A673 (cell line): ENCODE measurements around the gene ETV6. TPM values are rescaled to one million over a fixed set of nuclear protein-coding genes. Genes with fewer than 3 reads are reported as not detected.
A peak's percentile ranks its signal among the peaks of the same experiment; 100 is the strongest.

Source experiments
- BruUV-seq: library from RNA; stranded (reverse); fragments of 400-500 nt; replicated peaks from 2 replicates; lab custom pipeline; 2021; lab: Mats Ljungman, UMichigan
- CTCF ChIA-PET: fragments of 300-600 bp; sonication (Branson Sonifier 250); formaldehyde crosslinking; loops from one replicate; lab custom pipeline; 2022; ENCODE audit warnings: antibody characterized with exemption; lab: Charles Lee
- POLR2A ChIA-PET: fragments of 300-600 bp; sonication (Branson Sonifier 250); formaldehyde crosslinking; loops from one replicate; lab custom pipeline; 2022; ENCODE audit warnings: antibody characterized with exemption; ENCODE audit not compliant: low non-redundant PET; lab: Charles Lee
- DNase-seq: peaks from one replicate; pipeline ENCODE4 v3.0.0-alpha.2; 2015; ENCODE audit warnings: low spot score
- H3K27ac ChIP-seq: fragments of 200-600 bp; sonication (generic); 2 replicates; pipeline ENCODE4 v1.5.1; 2016; ENCODE audit warnings: mixed run types, low read depth, mild to moderate bottlenecking, mixed read lengths, antibody characterized with exemption, low read length; ENCODE audit not compliant: poor library complexity, severe bottlenecking
- H3K27me3 ChIP-seq: fragments of 200-600 bp; sonication (generic); replicated peaks from 2 replicates; pipeline ENCODE4 v1.6.1; 2017; ENCODE audit warnings: mixed run types, low read depth, mild to moderate bottlenecking, mixed read lengths, antibody characterized with exemption, low read length; ENCODE audit not compliant: insufficient read depth, poor library complexity
- H3K36me3 ChIP-seq: fragments of 200-600 bp; sonication (generic); 2 replicates; pipeline ENCODE4 v1.6.1; 2016; ENCODE audit warnings: mixed run types, mild to moderate bottlenecking, mixed read lengths, antibody characterized with exemption, low read length; ENCODE audit not compliant: insufficient read depth, poor library complexity, severe bottlenecking
- H3K4me1 ChIP-seq: fragments of 200-600 bp; sonication (generic); 2 replicates; pipeline ENCODE4 v1.6.1; 2017; ENCODE audit warnings: mixed run types, mild to moderate bottlenecking, mixed read lengths, antibody characterized with exemption, low read length; ENCODE audit not compliant: insufficient read depth, poor library complexity, severe bottlenecking
- H3K4me3 ChIP-seq: fragments of 200-600 bp; sonication (generic); 2 replicates; pipeline ENCODE4 v1.5.1; 2016; ENCODE audit warnings: low read depth, mixed run types, mild to moderate bottlenecking, mixed read lengths, low read length; ENCODE audit not compliant: poor library complexity, severe bottlenecking
- H3K9me3 ChIP-seq: fragments of 200-600 bp; sonication (generic); 2 replicates; pipeline ENCODE4 v1.6.1; 2016; ENCODE audit warnings: mixed run types, low read depth, mild to moderate bottlenecking, mixed read lengths, antibody characterized with exemption, low read length; ENCODE audit not compliant: poor library complexity, severe bottlenecking
- EZH2 ChIP-seq: fragments of 200-600 bp; sonication (generic); IDR thresholded peaks from 2 replicates; pipeline ENCODE4 v1.6.1; 2017; ENCODE audit warnings: borderline replicate concordance, low read depth, mild to moderate bottlenecking, mixed read lengths, antibody characterized with exemption, low read length; ENCODE audit not compliant: poor library complexity, severe bottlenecking
- intact Hi-C: fragments of 100-400 bp; cut with micrococcal nuclease; formaldehyde crosslinking; loops from one replicate; pipeline ENCODE4 v1.10.0; 2022; ENCODE audit not compliant: unreplicated experiment
- total RNA-seq: library from RNA; stranded (reverse); gene quantifications from 2 replicates; pipeline ENCODE4 v1.2.3, GENCODE V29; 2021
- TF ChIP-seq, protein P1 (sequence below): fragments of 300-800, 200-600 bp; sonication (generic); conservative IDR thresholded peaks from 2 replicates; pipeline ENCODE4 v1.5.1; 2017; ENCODE audit warnings: low read depth, mild to moderate bottlenecking, antibody characterized with exemption, low read length, moderate library complexity, mixed read lengths

Gene ETV6
- total RNA-seq, 1 experiment from 2014 or later = 32.4 TPM

DNA sequence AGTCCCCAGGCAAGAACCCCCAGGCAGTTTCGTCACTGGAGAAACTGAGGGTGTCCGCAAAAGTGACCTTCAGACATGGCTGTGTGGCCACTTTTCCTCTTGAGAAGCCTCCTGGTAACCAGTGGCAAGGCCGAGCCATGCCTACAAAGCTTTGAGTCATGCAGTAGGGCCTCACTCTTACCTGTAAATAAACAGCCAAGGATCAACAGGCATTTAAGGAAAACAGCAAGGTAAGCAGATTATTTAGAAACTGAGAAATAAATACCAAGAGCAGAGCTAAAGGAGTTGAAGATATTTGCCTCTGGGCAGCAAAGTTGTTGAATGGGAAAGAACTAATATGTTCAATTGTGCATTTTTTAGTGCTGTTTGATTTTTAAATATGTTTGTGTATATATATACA lies 280.2 kb downstream of the ETV6 start:
- H3K27me3 ChIP-seq = no peaks in the 10 kb centered on the region
- no peak overlapping the region for H3K27ac ChIP-seq
- no peaks in the 10 kb centered on the region for H3K9me3 ChIP-seq
- ChIA-PET CTCF (no interaction called here), POLR2A (no interaction called here)
- TF ChIP-seq, protein P1, sequence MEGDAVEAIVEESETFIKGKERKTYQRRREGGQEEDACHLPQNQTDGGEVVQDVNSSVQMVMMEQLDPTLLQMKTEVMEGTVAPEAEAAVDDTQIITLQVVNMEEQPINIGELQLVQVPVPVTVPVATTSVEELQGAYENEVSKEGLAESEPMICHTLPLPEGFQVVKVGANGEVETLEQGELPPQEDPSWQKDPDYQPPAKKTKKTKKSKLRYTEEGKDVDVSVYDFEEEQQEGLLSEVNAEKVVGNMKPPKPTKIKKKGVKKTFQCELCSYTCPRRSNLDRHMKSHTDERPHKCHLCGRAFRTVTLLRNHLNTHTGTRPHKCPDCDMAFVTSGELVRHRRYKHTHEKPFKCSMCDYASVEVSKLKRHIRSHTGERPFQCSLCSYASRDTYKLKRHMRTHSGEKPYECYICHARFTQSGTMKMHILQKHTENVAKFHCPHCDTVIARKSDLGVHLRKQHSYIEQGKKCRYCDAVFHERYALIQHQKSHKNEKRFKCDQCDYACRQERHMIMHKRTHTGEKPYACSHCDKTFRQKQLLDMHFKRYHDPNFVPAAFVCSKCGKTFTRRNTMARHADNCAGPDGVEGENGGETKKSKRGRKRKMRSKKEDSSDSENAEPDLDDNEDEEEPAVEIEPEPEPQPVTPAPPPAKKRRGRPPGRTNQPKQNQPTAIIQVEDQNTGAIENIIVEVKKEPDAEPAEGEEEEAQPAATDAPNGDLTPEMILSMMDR = no peak
- no peak for DNase-seq
- H3K4me1 ChIP-seq = no peaks in the 10 kb centered on the region
- BruUV-seq = no TSS peak
- H3K36me3 ChIP-seq = no peaks in the 10 kb centered on the region
- intact Hi-C loops = no loop called here
- H3K4me3 ChIP-seq = no peak overlapping the region

DNA sequence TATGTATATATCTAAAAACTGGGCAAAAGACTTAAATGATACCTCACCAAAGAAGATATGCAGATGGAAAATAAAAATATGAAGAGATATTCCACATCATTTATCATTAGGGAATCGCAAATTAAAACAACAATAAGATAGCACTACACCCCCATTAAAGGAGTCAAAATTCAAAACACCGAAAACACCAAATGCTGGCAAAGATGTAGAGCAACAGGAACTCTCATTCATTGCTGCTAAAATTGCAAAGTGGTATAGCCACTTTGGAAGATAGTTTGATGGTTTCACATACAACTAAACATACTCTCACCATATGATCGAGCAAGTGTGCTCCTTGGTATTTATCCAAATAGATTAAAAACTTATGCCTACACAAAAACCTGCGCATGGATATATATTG lies 289.7 kb downstream of the ETV6 start:
- ChIA-PET POLR2A (no interaction called here), CTCF (no interaction called here)
- TF ChIP-seq EZH2 = no peak
- TF ChIP-seq, protein P1 = no peak
- no TSS peak for BruUV-seq
- Histone ChIP-seq H3K4me1 (no peaks in the 10 kb centered on the region), H3K27me3 (no peaks in the 10 kb centered on the region), H3K9me3 (no peaks in the 10 kb centered on the region), H3K27ac (no peak overlapping the region), H3K36me3 (no peaks in the 10 kb centered on the region), H3K4me3 (no peak overlapping the region)
- intact Hi-C loops = no loop called here
- DNase-seq = no peak

DNA sequence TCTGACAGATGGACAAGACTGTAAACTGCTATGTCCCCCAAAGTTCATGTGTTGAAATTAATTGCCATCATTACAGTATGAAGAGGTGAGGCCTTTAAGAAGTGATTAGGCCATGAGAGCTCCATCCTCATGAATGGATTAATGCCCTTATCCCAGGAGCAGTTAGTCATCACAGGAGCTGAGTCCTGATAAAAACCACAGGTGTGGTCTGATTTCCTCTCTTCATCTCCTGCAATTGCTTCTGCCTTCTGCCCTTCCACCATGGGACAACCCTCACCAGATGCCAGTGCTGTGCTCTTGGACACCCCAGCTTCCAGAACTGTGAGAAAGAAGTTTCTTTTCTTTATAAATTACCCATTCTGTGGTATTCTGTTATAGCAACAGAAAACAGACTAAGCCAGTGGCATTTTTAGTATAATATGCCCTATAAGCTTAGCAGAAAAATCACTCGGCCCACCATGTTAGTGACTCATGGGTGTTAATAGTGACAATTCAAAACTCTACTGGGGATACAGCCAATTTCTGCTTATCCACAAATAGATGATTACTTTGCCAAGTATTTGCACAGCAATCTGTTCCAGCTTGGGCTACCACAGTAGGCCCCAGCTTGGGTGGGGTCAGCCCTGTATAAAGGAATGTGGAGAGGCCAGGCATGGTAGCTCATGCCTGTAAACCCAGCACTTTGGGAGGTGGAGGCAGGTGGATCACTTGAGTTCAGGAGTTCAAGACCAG lies 292.3 kb downstream of the ETV6 start:
- BruUV-seq = no TSS peak
- ChIA-PET POLR2A (no interaction called here), CTCF (no interaction called here)
- Histone ChIP-seq H3K9me3 (no peaks in the 10 kb centered on the region), H3K27me3 (no peaks in the 10 kb centered on the region), H3K4me1 (no peaks in the 10 kb centered on the region), H3K27ac (no peak overlapping the region), H3K4me3 (no peak overlapping the region), H3K36me3 (no peaks in the 10 kb centered on the region)
- DNase-seq = peak; percentile 8
- TF ChIP-seq EZH2 = no peak
- TF ChIP-seq, protein P1 = no peak
- intact Hi-C loops = no loop called here
